Measurements from ENCODE around the gene ATP1A2.

ATP1A2 gene

GRCh38 chr1:160113407-160113806 is 2.2 kb upstream of the ATP1A2 start (continued):
- no peak for TF ChIP-seq SP2 (tag by site-specific recombination; IDR thresholded peaks at IDR 0.05)
- TF ChIP-seq, protein P1, sequence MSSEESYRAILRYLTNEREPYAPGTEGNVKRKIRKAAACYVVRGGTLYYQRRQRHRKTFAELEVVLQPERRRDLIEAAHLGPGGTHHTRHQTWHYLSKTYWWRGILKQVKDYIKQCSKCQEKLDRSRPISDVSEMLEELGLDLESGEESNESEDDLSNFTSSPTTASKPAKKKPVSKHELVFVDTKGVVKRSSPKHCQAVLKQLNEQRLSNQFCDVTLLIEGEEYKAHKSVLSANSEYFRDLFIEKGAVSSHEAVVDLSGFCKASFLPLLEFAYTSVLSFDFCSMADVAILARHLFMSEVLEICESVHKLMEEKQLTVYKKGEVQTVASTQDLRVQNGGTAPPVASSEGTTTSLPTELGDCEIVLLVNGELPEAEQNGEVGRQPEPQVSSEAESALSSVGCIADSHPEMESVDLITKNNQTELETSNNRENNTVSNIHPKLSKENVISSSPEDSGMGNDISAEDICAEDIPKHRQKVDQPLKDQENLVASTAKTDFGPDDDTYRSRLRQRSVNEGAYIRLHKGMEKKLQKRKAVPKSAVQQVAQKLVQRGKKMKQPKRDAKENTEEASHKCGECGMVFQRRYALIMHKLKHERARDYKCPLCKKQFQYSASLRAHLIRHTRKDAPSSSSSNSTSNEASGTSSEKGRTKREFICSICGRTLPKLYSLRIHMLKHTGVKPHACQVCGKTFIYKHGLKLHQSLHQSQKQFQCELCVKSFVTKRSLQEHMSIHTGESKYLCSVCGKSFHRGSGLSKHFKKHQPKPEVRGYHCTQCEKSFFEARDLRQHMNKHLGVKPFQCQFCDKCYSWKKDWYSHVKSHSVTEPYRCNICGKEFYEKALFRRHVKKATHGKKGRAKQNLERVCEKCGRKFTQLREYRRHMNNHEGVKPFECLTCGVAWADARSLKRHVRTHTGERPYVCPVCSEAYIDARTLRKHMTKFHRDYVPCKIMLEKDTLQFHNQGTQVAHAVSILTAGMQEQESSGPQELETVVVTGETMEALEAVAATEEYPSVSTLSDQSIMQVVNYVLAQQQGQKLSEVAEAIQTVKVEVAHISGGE (tag by site-specific recombination; conservative IDR thresholded peaks at IDR 0.05; ENCODE audit: low read depth), result no peak
- TF ChIP-seq, protein P2, sequence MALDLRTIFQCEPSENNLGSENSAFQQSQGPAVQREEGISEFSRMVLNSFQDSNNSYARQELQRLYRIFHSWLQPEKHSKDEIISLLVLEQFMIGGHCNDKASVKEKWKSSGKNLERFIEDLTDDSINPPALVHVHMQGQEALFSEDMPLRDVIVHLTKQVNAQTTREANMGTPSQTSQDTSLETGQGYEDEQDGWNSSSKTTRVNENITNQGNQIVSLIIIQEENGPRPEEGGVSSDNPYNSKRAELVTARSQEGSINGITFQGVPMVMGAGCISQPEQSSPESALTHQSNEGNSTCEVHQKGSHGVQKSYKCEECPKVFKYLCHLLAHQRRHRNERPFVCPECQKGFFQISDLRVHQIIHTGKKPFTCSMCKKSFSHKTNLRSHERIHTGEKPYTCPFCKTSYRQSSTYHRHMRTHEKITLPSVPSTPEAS (tag by site-specific recombination; IDR thresholded peaks at IDR 0.05), result no peak
- TF ChIP-seq ZNF175 (tag by site-specific recombination; IDR thresholded peaks at IDR 0.05), result no peak

GRCh38 chr1:160114085-160114484 is 1.5 kb upstream of the ATP1A2 start:
- TF ChIP-seq, protein P3, sequence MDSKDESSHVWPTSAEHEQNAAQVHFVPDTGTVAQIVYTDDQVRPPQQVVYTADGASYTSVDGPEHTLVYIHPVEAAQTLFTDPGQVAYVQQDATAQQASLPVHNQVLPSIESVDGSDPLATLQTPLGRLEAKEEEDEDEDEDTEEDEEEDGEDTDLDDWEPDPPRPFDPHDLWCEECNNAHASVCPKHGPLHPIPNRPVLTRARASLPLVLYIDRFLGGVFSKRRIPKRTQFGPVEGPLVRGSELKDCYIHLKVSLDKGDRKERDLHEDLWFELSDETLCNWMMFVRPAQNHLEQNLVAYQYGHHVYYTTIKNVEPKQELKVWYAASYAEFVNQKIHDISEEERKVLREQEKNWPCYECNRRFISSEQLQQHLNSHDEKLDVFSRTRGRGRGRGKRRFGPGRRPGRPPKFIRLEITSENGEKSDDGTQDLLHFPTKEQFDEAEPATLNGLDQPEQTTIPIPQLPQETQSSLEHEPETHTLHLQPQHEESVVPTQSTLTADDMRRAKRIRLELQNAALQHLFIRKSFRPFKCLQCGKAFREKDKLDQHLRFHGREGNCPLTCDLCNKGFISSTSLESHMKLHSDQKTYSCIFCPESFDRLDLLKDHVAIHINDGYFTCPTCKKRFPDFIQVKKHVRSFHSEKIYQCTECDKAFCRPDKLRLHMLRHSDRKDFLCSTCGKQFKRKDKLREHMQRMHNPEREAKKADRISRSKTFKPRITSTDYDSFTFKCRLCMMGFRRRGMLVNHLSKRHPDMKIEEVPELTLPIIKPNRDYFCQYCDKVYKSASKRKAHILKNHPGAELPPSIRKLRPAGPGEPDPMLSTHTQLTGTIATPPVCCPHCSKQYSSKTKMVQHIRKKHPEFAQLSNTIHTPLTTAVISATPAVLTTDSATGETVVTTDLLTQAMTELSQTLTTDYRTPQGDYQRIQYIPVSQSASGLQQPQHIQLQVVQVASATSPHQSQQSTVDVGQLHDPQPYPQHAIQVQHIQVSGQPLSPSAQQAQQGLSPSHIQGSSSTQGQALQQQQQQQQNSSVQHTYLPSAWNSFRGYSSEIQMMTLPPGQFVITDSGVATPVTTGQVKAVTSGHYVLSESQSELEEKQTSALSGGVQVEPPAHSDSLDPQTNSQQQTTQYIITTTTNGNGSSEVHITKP (tag by site-specific recombination; IDR thresholded peaks at IDR 0.05), result no peak
- no peak for TF ChIP-seq ZNF664 (tag by site-specific recombination; IDR thresholded peaks at IDR 0.05)
- no peak for TF ChIP-seq MEIS1 (CRISPR knock-in tag; IDR thresholded peaks at IDR 0.05; ENCODE audit: borderline replicate concordance)
- Histone ChIP-seq H3K27ac (ENCODE audit: extremely low read depth, low read depth, low read length) (no peak overlapping the region), H3K4me3 (ENCODE audit: low read depth, low read length) (no peak overlapping the region), H3K36me3 (ENCODE audit: control insufficient read depth in 2 of 2, insufficient read depth in 1 of 2, low read length in 2 of 2) (no peaks in the 10 kb centered on the region), H3K9me3 (ENCODE audit: control insufficient read depth, insufficient read depth, low read depth, low read length) (no peaks in the 10 kb centered on the region), H3K4me1 (ENCODE audit: control insufficient read depth, insufficient read depth, low read length) (no peaks in the 10 kb centered on the region)
- CTCF ChIA-PET, result interaction anchor here (0.5 to 1.5 kb wide), 2 partner anchors 10 to 176 kb away, joined by 3 to 4 read pairs; no protein-coding TSS in a partner anchor
- POLR2A ChIA-PET, result no interaction called here

DNA sequence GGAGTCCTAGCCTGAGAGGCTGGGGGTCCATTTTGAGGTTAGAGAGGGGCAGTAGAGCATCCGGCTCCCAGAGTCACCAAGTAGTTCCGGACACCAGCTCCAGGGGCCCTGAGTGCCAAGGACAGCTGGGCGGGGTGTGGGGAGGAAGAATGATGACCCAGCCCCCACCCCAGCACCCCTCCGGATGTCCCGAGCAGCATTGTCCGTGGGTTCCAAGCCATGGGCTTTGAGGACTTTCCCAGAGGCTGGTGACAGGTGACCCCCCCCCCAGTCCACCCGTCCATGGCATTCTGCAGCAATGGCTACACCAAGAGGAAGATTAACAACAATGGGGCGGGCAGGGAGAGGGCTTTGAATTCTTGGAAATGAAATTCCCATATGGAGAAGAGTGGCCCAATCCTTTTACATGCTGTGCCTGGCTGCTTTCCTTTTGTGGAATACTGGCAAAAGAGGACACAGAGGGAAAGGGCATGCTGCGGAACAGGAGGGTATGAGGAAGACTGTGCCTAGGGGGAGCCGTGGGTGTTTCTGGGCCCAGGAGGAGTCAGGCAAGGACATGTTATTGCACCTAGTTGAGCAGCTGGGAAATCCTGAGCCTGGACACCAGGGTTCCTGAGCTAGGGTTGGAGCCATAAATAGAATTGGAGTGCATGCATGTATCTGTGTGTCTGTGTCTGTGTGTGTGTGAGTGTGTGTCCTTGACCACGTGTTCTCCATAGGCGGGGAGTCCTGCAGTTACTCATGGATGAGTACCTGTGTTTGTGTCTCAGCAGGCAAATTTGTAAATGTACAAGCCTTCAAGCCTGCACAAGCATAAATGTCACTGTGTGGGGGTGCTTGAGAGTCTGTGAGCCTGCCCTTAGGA is 956 bp downstream of the ATP1A2 start:
- POLR2A ChIA-PET, result no interaction called here
- Histone ChIP-seq H3K9me3 (ENCODE audit: control insufficient read depth, insufficient read depth, low read depth, low read length) (no peaks in the 10 kb centered on the region), H3K4me3 (ENCODE audit: low read depth, low read length) (no peak overlapping the region), H3K4me1 (ENCODE audit: control insufficient read depth, insufficient read depth, low read length) (no peaks in the 10 kb centered on the region), H3K27ac (ENCODE audit: extremely low read depth, low read depth, low read length) (no peak overlapping the region), H3K36me3 (ENCODE audit: control insufficient read depth in 2 of 2, insufficient read depth in 1 of 2, low read length in 2 of 2) (no peaks in the 10 kb centered on the region)
- CTCF ChIA-PET, result interaction anchor here (0.7 to 3.6 kb wide), 4 partner anchors 8 to 175 kb away, joined by 3 to 14 read pairs (median 4); no protein-coding TSS in a partner anchor
- no peak for TF ChIP-seq OVOL3 (tag by site-specific recombination; IDR thresholded peaks at IDR 0.05)
- TF ChIP-seq, protein P4, sequence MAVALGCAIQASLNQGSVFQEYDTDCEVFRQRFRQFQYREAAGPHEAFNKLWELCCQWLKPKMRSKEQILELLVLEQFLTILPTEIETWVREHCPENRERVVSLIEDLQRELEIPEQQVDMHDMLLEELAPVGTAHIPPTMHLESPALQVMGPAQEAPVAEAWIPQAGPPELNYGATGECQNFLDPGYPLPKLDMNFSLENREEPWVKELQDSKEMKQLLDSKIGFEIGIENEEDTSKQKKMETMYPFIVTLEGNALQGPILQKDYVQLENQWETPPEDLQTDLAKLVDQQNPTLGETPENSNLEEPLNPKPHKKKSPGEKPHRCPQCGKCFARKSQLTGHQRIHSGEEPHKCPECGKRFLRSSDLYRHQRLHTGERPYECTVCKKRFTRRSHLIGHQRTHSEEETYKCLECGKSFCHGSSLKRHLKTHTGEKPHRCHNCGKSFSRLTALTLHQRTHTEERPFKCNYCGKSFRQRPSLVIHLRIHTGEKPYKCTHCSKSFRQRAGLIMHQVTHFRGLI (tag by site-specific recombination; IDR thresholded peaks at IDR 0.05), result no peak
- TF ChIP-seq ZNF670 (tag by site-specific recombination; IDR thresholded peaks at IDR 0.05; ENCODE audit: low read depth), result no peak
- no peak for TF ChIP-seq SP2 (tag by site-specific recombination; IDR thresholded peaks at IDR 0.05)
- TF ChIP-seq OSR2 (tag by site-specific recombination; IDR thresholded peaks at IDR 0.05), result no peak
- TF ChIP-seq ZNF585B (tag by site-specific recombination; IDR thresholded peaks at IDR 0.05), result no peak
- no peak for TF ChIP-seq ZNF2 (tag by site-specific recombination; IDR thresholded peaks at IDR 0.05)
- TF ChIP-seq ZNF10 (tag by site-specific recombination; IDR thresholded peaks at IDR 0.05), result no peak
- no peak for TF ChIP-seq ZNF18 (tag by site-specific recombination; IDR thresholded peaks at IDR 0.05)
- no peak for TF ChIP-seq ZNF280C (tag by site-specific recombination; IDR thresholded peaks at IDR 0.05)
- no peak for TF ChIP-seq KLF16 (tag by site-specific recombination; IDR thresholded peaks at IDR 0.05)
- TF ChIP-seq ZNF558 (tag by site-specific recombination; IDR thresholded peaks at IDR 0.05), result no peak

Data from HEK293 (cell line).